Fibroblast of skin of back (primary cell): ENCODE results near the gene MCF2L2.

Experiments
- DNase-seq: peaks from one replicate; pipeline ENCODE4 v3.0.0-alpha.2; 2013

Gene MCF2L2

GRCh38 chr3:183227586-183227985, 200.8 kb downstream of the MCF2L2 start:
- DNase-seq = no peak

DNA sequence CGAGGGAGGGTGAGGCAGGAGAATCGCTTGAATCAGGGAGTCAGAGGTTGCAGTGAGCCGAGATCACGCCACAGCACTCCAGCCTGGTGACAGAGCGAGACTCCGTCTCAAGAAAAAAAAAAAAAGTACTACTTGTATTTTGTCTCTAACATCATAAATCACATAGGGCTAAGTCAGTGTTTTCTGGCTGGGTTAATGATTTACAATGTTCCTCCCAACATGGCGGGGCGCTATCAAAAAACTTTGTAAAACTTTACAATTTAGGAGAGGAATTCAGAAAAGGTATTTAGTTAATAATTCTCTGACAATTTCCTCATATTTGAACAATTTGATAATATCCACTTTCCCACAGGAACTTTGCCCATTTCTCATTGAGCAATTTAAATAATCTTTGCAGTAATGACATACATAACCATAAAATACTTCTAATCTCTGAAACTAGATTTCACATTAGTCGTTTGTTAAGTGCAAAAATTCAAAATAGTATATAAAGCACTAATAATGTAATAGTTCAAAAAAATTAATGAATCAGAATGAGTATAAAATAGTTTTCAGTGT, 202.0 kb downstream of the MCF2L2 start:
- no peak for DNase-seq

DNA sequence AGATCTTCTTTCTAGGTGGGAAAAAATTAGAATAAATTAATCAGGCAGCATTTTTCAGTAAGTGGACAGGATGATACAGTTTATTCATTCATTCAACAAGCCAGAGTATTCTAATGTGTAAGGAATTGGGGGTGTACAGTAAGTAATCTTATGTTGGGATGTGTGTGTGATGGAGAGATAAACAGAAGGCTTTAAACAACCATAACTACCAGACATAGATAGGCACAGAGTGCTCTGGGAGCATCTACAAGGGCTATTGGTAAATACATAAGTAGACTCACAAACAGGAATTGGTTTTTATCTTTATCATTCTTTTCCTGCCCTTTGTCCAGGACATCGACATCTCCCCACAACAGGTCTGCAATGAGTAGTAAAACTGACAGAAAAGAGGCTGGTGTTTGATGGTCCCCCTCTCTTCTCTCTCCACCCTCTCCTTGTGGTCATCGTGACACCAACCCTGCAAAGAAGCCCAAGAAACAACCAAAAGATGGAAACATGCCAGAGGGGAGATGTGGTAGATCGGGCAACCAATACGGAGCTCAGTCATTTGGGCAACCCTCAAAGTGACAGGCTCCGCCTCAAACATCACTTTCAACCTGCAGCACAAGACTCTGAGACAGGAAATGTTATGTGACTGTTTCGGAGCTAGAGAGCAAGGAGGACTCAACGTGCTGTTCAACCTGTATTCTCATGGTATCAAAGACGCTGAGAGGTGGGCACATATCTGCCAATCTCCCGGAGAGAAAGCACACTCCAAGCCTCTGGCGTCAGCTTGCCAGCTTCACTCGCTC, 204.0 kb downstream of the MCF2L2 start:
- no peak for DNase-seq

DNA sequence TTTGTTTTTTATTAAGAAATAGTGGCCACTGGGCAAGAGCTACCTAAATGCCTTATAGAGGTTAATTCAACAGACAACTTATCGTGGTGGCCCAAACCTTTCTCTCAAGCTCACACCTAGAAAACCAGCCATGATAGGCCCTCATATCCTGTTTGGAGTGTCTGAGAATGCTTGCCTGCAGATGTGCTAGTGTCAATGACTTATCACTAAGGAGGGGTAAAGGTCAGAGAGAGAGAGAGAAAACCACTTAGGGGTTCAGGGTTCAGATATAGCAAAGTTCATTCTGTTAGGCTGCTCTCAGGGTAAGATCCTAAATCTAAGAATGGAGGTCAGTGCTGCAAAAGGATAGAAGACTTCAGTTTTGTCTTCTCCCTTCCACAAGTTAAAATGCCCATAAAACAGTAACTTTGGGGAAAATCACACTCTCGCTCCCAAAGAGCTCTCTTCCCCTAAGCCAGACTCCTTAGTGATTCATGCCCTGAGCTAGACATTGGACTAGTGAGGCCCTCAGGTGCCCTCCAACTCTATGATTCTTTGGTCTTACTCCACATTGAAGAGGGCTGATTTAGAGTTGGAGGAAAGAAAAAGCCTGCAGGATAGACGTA, 205.7 kb downstream of the MCF2L2 start:
- no peak for DNase-seq

DNA sequence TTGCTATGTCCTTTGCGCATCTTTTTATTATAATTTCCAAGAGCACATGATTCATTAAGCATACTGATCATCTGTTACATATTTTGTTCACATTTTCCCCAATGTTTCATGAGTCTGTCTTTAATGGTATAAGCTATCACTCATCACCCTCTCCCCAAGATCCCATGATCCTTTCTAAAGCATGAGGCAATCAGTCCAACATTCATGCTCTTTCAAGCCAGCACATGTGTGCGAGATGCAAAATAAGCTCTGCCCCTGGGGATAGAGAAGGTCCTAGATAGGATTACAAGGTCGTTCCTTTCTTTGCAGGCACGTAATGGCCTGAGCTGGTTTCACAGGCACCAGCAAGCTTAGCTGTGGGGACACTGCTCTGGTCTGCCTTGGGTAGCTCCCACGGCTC, 207.6 kb downstream of the MCF2L2 start:
- DNase-seq = no peak

- DNase-seq = no peak
Measured at GRCh38 chr3:183218826-183219225, 209.6 kb downstream of the MCF2L2 start.

- DNase-seq = no peak
Measured at GRCh38 chr3:183217548-183218332, 210.7 kb downstream of the MCF2L2 start.

DNA sequence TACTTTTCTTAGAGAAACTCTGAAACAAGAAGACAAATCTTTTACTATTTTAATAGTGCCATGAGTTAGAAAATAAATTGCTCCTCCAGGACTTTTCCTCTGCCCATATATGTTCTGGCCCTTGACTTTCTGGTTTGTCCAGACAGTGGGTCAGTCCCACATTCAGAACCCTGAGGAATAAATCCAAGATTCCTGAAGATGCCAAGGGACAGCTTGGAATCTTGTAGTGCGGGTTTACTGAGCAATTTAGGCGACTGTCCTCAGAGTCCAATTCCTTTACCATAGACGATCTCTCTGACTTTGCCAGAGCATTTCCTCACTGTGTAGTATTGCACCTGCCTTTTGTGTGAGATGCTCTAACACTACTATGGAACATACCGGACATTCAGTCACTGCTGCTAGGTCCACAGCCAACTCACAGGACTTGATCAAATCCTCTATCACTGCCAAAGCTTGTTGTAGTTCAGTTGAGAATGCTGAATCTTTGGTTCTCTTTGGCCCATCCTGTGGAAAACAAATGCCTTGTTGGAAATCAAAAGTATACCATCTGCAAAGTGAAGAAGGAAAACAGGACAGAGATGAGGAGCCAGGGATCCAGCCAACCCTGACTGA, 212.7 kb downstream of the MCF2L2 start:
- no peak for DNase-seq

DNA sequence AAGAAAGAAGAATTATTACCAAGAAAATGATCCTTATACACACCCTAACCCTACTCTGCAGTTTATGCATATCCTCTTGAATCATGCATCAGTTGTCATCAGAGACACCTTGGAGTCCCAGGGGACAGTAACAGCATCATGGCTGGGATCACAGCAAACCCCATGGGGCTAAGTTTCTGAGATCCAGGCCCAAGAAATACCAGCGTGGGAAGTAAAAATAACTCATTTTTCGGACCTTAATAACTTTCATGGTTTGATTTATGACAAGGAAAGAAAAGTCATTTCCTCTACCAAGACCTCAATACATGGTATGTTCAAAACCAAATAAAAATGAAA, 214.2 kb downstream of the MCF2L2 start:
- DNase-seq = no peak

DNA sequence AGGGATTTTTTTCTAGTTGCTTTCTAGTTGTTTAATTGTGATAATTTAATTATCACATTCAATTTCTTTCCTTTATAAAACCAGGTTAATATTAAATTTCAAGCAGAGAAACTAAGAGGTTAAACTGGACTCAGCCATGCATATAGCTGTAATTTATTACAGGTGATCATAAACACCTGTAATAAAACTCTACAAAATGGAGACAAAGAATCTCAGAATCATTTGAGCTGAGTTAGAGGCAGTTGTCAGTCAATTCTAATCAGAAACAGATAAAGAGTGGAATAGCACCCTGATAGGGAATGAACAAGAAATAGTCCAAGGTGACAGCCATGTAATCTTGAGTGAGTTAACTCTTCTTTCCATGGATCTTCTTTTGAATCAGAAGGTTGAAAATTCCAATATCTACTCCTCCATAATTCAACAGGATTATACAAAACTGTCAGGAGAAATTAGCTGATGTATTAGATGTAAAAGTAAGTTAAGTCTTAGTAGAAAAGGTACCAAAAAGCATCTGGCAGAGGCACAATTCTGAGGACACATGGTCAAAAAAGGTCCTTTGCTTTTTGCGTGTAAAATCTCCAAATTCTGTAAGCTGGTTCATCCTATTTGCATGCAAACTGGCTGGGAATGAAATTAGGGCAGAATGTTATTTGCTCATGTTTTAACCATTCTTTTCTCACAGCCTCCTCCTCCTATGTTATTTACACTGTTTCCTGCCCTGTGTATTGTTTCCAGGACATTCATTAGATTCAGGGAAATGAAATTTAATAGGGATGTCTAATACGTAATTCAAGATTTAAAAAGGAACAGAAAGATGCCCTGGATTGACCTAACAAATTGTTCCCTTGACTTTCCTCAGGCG, 214.8 kb downstream of the MCF2L2 start:
- DNase-seq = no peak

- DNase-seq = no peak
Measured at GRCh38 chr3:183212565-183212964, 215.9 kb downstream of the MCF2L2 start.

GRCh38 chr3:183212096-183212495, 216.3 kb downstream of the MCF2L2 start:
- no peak for DNase-seq

DNA sequence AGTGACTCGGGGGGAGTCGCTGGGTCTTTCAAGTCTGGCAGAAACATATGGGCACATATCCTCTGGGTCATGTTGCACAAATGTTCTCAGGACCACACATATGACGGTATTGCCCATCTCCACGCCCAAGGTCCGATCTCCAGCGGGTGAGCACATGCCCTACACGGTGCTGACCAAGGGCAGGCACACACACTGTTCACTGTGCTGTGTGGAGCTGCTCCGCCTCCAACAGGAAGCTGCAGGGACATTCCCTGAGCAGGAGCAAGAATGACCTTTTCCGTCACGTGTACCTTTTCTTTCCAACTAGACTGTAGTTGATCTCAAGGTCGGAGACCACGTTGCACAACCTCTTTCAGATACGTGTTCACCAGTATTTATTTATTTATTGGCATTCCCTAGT, 217.1 kb downstream of the MCF2L2 start:
- no peak for DNase-seq

- no peak for DNase-seq
Measured at GRCh38 chr3:183210862-183211341, 217.5 kb downstream of the MCF2L2 start.

GRCh38 chr3:183210341-183210740, 218.1 kb downstream of the MCF2L2 start:
- DNase-seq = no peak

- DNase-seq = no peak
Measured at GRCh38 chr3:183208800-183209199, 219.6 kb downstream of the MCF2L2 start.

GRCh38 chr3:183208260-183208659, 220.2 kb downstream of the MCF2L2 start:
- DNase-seq = no peak

- DNase-seq = no peak
Measured at GRCh38 chr3:183203670-183204069, 224.7 kb downstream of the MCF2L2 start.

GRCh38 chr3:183202004-183202722, 226.3 kb downstream of the MCF2L2 start:
- no peak for DNase-seq

GRCh38 chr3:183198939-183199338, 229.5 kb downstream of the MCF2L2 start:
- no peak for DNase-seq

DNA sequence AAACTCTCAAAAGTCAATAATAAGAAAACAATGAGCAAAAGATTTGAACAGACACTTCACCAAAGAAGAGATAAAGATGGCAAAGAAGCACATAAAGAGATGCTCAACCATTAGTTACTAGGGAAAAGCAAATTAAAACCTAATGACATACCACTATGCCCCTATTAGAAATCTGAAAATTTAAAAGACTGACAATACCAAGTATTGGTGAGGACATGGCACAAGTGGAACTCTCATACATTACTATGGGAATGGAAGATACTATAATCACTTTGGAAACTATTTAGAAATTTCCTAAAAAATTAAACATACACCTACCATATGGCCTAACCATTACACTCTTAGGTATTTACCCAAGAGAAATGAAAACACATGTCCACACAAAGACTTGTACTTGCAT, 230.7 kb downstream of the MCF2L2 start:
- no peak for DNase-seq
